Liver (tissue), 9 donors: ENCODE data around the gene CDIPT. TPM values are rescaled to one million over a fixed set of nuclear protein-coding genes. Genes with fewer than 3 reads are reported as not detected.

Source experiments
- DNase-seq: peaks from one replicate; pipeline ENCODE4 v3.0.0-alpha.2; 2017; ENCODE audit warnings: low spot score
- H3K27ac ChIP-seq, 2 donors: one replicate each; pipeline ENCODE4 v1.7.0; 2013; ENCODE audit warnings: inconsistent platforms in 2 of 2, low read length in 2 of 2, control low read depth in 1 of 2, low read depth in 1 of 2, mild to moderate bottlenecking in 1 of 2
- H3K27me3 ChIP-seq, 4 donors: one replicate each; pipeline versions ENCODE4 v1.6.1 to v1.7.0; 2013; ENCODE audit warnings: low read length in 3 of 4, inconsistent platforms in 1 of 4, mild to moderate bottlenecking in 1 of 4, moderate library complexity in 1 of 4; ENCODE audit not compliant: control insufficient read depth in 4 of 4, insufficient read depth in 4 of 4
- H3K36me3 ChIP-seq, 4 donors: one replicate each; pipeline versions ENCODE4 v1.6.1 to v1.7.0; 2013; ENCODE audit warnings: low read length in 3 of 4, mild to moderate bottlenecking in 3 of 4, low read depth in 1 of 4, moderate library complexity in 1 of 4; ENCODE audit not compliant: control insufficient read depth in 4 of 4, insufficient read depth in 3 of 4
- H3K4me1 ChIP-seq, 4 donors: one replicate each; pipeline versions ENCODE4 v1.6.1 to v1.7.0; 2013; ENCODE audit warnings: low read length in 3 of 4, mild to moderate bottlenecking in 3 of 4, moderate library complexity in 1 of 4; ENCODE audit not compliant: control insufficient read depth in 4 of 4, insufficient read depth in 4 of 4
- H3K4me3 ChIP-seq, 3 donors: one replicate each; pipeline versions ENCODE4 v1.6.1 to v1.7.0; 2013; ENCODE audit warnings: low read length in 3 of 3, control low read depth in 1 of 3, low read depth in 1 of 3, mild to moderate bottlenecking in 1 of 3
- H3K9ac ChIP-seq, 2 donors: one replicate each; pipeline ENCODE4 v1.7.0; 2013; ENCODE audit warnings: low read length in 2 of 2, mild to moderate bottlenecking in 2 of 2, moderate library complexity in 2 of 2, control low read depth in 1 of 2, low read depth in 1 of 2
- H3K9me3 ChIP-seq, 4 donors: one replicate each; pipeline versions ENCODE4 v1.6.1 to v1.7.0; 2013; ENCODE audit warnings: low read length in 3 of 4; ENCODE audit not compliant: control insufficient read depth in 4 of 4
- EGR1 ChIP-seq, 2 donors: IDR thresholded peaks; 2 replicates each; pipeline ENCODE4 v1.6.1; 2016 to 2018; ENCODE audit warnings: antibody characterized with exemption in 2 of 2, low read depth in 2 of 2
- GABPA ChIP-seq, 2 donors: IDR thresholded peaks in 1 of 2; conservative IDR thresholded peaks in 1 of 2; 2 replicates each; pipeline ENCODE4 v1.6.1; 2016; ENCODE audit warnings: antibody characterized with exemption in 2 of 2, mild to moderate bottlenecking in 1 of 2, moderate library complexity in 1 of 2
- HNF4A ChIP-seq, 2 donors: conservative IDR thresholded peaks; 2 replicates each; pipeline ENCODE4 v1.6.1; 2016; ENCODE audit warnings: antibody characterized with exemption in 2 of 2, mild to moderate bottlenecking in 2 of 2
- HNF4G ChIP-seq: IDR thresholded peaks from 2 replicates; pipeline ENCODE4 v1.6.1; 2016; ENCODE audit warnings: antibody characterized with exemption
- JUND ChIP-seq, 2 donors: IDR thresholded peaks; 2 replicates each; pipeline ENCODE4 v1.6.1; 2016; ENCODE audit warnings: antibody characterized with exemption in 2 of 2
- RAD21 ChIP-seq, 2 donors: IDR thresholded peaks; 2 replicates each; pipeline ENCODE4 v1.6.1; 2016; ENCODE audit warnings: antibody characterized with exemption in 2 of 2, mild to moderate bottlenecking in 2 of 2
- REST ChIP-seq: IDR thresholded peaks from 2 replicates; pipeline ENCODE4 v1.6.1; 2016; ENCODE audit warnings: antibody characterized with exemption, mild to moderate bottlenecking
- RXRA ChIP-seq, 2 donors: IDR thresholded peaks; 2 replicates each; pipeline ENCODE4 v1.6.1; 2017 to 2018; ENCODE audit warnings: antibody characterized with exemption in 2 of 2, mild to moderate bottlenecking in 1 of 2
- SP1 ChIP-seq: IDR thresholded peaks from 2 replicates; pipeline ENCODE4 v1.6.1; 2018; ENCODE audit warnings: antibody characterized with exemption, mild to moderate bottlenecking
- WGBS: extraction: QIAGEN DNeasy Blood & Tissue Kit; methylation state at CpG from one replicate; pipeline ENCODE4 v1.1.7; 2013; 5-methylcytosine and 5-hydroxymethylcytosine counted together
- polyA plus RNA-seq, 2 donors: library from polyadenylated mRNA; stranded (reverse) in 1 of 2; unstranded in 1 of 2; fragments of 200-250 nt in 1 of 2; fragments of >200 nt in 1 of 2; fragmentation: Nextera tagmentation in 1 of 2; extraction: Ambion mirVana in 1 of 2; gene quantifications; one replicate each; pipeline versions ENCODE4 v1.2.1 to v1.2.3, GENCODE V29; 2013 to 2015
- total RNA-seq, 2 donors: library from RNA; depleted of rRNA; stranded (reverse); fragments of >200 nt; gene quantifications; one replicate each; pipeline ENCODE4 v1.2.3, GENCODE V29; 2014
- donor health status: healthy.
- donor health status: healthy.
- donor health status: healthy.
- donor health status: healthy.
- donor health status: healthy.

The CDIPT gene
- total and polyA plus RNA-seq, 4 donors: 31.4 to 102 (median 38.4) TPM

GRCh38 chr16:29900102-29900887, 37.3 kb upstream of the CDIPT start, which contains the start of gene ASPHD1:
ASPHD1 (plus strand) TSS chr16:29900488; CDS start chr16:29900972, 484 bp downstream.
- DNase-seq: no peak
- 2% methylated on average over 67 of the region's 67 CpGs for WGBS
- H3K4me1 ChIP-seq: peaks cover 2 to 12% (median 6%) of the 10 kb centered on the region in 4 donors
- no peaks in the 10 kb centered on the region for H3K9me3 ChIP-seq
- no peak for TF ChIP-seq JUND (IDR thresholded peaks at IDR 0.05)
- no peak for TF ChIP-seq SP1
- no peak within 1 kb of the TSS for H3K9ac ChIP-seq
- peak within 1 kb of the TSS in 2 of 3 donors; percentile 25 to 65 for H3K4me3 ChIP-seq
- no peaks in the 10 kb centered on the region for H3K36me3 ChIP-seq
- peaks cover 0 to 6% (median 1%) of the 10 kb centered on the region in 4 donors for H3K27me3 ChIP-seq
- no peak within 1 kb of the TSS for H3K27ac ChIP-seq

GRCh38 chr16:29899516-29900101, 36.6 kb upstream of the CDIPT start, which contains the start of gene SEZ6L2:
SEZ6L2 (minus strand) TSS chr16:29899550; CDS start chr16:29899019, 531 bp downstream.
- DNase-seq: peak; percentile 85
- 2% methylated on average over 29 of the region's 29 CpGs for WGBS
- H3K9ac ChIP-seq: no peak within 1 kb of the TSS

More at GRCh38 chr16:29899516-29900101, 36.6 kb upstream of the CDIPT start, which contains the start of gene SEZ6L2:
- Histone ChIP-seq H3K27ac (no peak within 1 kb of the TSS), H3K9me3 (no peaks in the 10 kb centered on the region), H3K27me3 (peaks cover 0 to 6% (median 1%) of the 10 kb centered on the region in 4 donors), H3K4me1 (peaks cover 2 to 12% (median 6%) of the 10 kb centered on the region in 4 donors), H3K4me3 (peak within 1 kb of the TSS in 2 of 3 donors; percentile 25 to 65), H3K36me3 (no peaks in the 10 kb centered on the region)
- no peak for TF ChIP-seq SP1
- TF ChIP-seq HNF4G: no peak
- TF ChIP-seq RXRA (IDR thresholded peaks at IDR 0.05): no peak
- no peak for TF ChIP-seq EGR1 (IDR thresholded peaks at IDR 0.05; ENCODE audit: low read depth in 2 of 2)
- no peak for TF ChIP-seq GABPA (IDR thresholded peaks at IDR 0.05 in 1 of 2, conservative IDR thresholded peaks at IDR 0.05 in 1 of 2)
- no peak for TF ChIP-seq HNF4A (conservative IDR thresholded peaks at IDR 0.05)
- no peak for TF ChIP-seq RAD21 (IDR thresholded peaks at IDR 0.05)
- TF ChIP-seq REST: peak; percentile 98
